GM21786 (cell line): ENCODE measurements around the gene OR51S1.
"Not testable (repeated sequence)": the region's sequence is repeated elsewhere in the genome, so short reads cannot be mapped to it uniquely, and the experiment has no call there.

ENCODE experiments used
- ATAC-seq: cut with Tn5 transposase; IDR thresholded peaks from one replicate; pipeline ENCODE4 v1.9.1; 2021; ENCODE audit not compliant: unreplicated experiment

OR51S1 gene

GRCh38 chr11:4808476-4808875 is 40.5 kb downstream of the OR51S1 start:
- ATAC-seq = no peak

- ATAC-seq = no peak
Observed at GRCh38 chr11:4804280-4804679, 44.7 kb downstream of the OR51S1 start, which contains the start of gene OR52R1. Gene OR52R1 (minus strand): TSS chr11:4804380. CDS start chr11:4804380, 0 bp downstream.

DNA sequence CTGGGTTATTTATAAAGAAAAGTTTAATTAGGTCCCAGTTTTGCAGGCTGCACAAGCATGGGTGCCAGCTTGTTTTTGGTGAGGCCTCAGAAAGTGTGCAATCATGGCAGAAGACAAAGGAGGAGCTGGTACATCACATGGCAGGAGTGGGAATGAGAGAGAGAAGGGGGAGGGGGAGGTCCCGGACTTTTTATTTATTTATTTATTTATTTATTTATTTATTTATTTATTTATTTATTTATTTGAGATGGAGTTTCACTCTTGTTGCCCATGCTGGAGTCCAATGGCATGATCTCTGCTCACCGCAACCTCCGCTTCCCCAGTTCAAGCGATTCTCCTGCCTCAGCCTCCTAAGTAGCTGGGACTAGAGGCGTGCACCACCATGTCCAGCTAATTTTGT is 47.7 kb downstream of the OR51S1 start:
- not testable (repeated sequence) for ATAC-seq

DNA sequence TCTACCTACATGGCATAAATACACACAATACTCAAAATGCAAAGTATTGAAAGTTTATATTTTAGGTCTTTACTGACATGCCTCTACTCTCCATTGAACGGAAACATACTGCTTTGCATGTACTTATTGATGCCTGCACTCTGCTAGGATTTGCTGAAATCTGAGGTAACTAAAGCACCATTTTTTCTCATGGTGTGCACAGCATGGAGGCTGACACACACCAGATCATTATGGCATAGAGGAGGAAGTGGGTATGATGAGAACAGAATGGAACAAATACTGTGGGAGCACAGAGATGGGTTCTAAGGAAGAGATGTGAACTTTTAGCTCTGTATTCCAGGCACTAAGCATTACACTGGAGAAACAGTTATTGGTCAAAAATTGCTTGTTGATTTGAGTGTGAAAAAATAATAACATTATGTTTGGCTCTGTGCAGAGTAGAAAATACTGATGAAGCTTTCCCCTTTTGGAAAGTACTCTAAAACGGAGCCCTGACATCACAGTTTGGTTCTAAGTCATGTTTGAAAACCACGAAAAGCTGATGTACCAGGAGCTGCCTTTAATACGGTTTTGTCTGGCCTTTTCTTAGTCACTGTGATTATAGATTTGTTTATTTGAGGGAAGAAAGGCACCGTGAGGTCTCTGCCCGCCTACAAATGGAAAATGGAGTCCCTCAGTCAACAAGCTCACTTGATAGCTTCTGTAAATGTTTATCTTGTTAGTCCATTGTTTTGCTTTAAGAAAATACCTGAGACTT is 50.4 kb downstream of the OR51S1 start:
- no peak for ATAC-seq
